ENCODE measurements around the gene ASPG.

GRCh38 chr14:104157016-104157928 lies 71.8 kb downstream of the ASPG start:
- TF ChIP-seq POLR2AphosphoS5 (IDR thresholded peaks at IDR 0.05; ENCODE audit: low read depth, low read length) (no peak), REST (IDR thresholded peaks at IDR 0.05; ENCODE audit: insufficient read depth in 1 of 2, low read depth in 2 of 2, low read length in 2 of 2) (no peak)

Measured in PFSK-1 (cell line).